WTC11 (cell line): ENCODE results near the gene TFB1M. TPM values are rescaled to one million over a fixed set of nuclear protein-coding genes. Genes with fewer than 3 reads are reported as not detected.
A peak's percentile ranks its signal among the peaks of the same experiment; 100 is the strongest.

Experiments used
- ATAC-seq: fragments of 200-7000 bp; cut with Tn5 transposase; 2 replicates; pipeline ENCODE4 v1.10.0; 2021; ENCODE audit warnings: mild to moderate bottlenecking, moderate library complexity
- CTCF ChIA-PET: fragments of 300-600 bp; sonication (Branson Sonifier 250); formaldehyde crosslinking; loops from one replicate; lab custom pipeline; 2021; ENCODE audit warnings: antibody characterized with exemption; lab: Charles Lee
- POLR2A ChIA-PET: fragments of 350-600 bp; sonication (Branson Sonifier 250); formaldehyde crosslinking; loops from one replicate; lab custom pipeline; 2021; ENCODE audit warnings: antibody characterized with exemption; lab: Charles Lee
- DNase-seq: peaks from one replicate; pipeline ENCODE4 v3.0.0; 2021; ENCODE audit warnings: low spot score
- H3K27ac Mint-ChIP-seq: 2 replicates; pipeline ENCODE4 v1.8.0; 2021; ENCODE audit warnings: mixed read lengths
- H3K27me3 Mint-ChIP-seq: 2 replicates; pipeline ENCODE4 v1.8.0; 2021; ENCODE audit warnings: low read depth, mild to moderate bottlenecking, moderate library complexity, mixed read lengths
- H3K36me3 Mint-ChIP-seq: 2 replicates; pipeline ENCODE4 v1.8.0; 2021; ENCODE audit warnings: mixed read lengths
- H3K4me1 Mint-ChIP-seq: 2 replicates; pipeline ENCODE4 v1.8.0; 2022; ENCODE audit warnings: mixed read lengths
- H3K4me3 Mint-ChIP-seq: 2 replicates; pipeline ENCODE4 v1.8.0; 2021; ENCODE audit warnings: mild to moderate bottlenecking, moderate library complexity, mixed read lengths
- H3K9me3 Mint-ChIP-seq: 2 replicates; pipeline ENCODE4 v1.8.0; 2021; ENCODE audit warnings: mixed read lengths
- CREB1 ChIP-seq: sonication (generic); formaldehyde crosslinking; IDR thresholded peaks from 2 replicates; pipeline ENCODE4 v1.8.0; 2023; ENCODE audit warnings: mild to moderate bottlenecking, missing genetic modification reagents
- CREM ChIP-seq: sonication (generic); formaldehyde crosslinking; IDR thresholded peaks from 2 replicates; pipeline ENCODE4 v1.8.1; 2022; ENCODE audit warnings: mild to moderate bottlenecking, missing genetic modification reagents, moderate library complexity
- ETV6 ChIP-seq: sonication (generic); formaldehyde crosslinking; IDR thresholded peaks from 2 replicates; pipeline ENCODE4 v1.8.1; 2022; ENCODE audit warnings: mild to moderate bottlenecking, missing genetic modification reagents
- GTF2I ChIP-seq: fragments of 250-450 bp; sonication (Bioruptor Pico); conservative IDR thresholded peaks from 2 replicates; pipeline ENCODE4 v1.4.0; 2021; ENCODE audit warnings: mild to moderate bottlenecking
- HMGA2 ChIP-seq: fragments of 250-450 bp; sonication (Bioruptor Pico); IDR thresholded peaks from 2 replicates; pipeline ENCODE4 v1.4.0; 2021; ENCODE audit warnings: mild to moderate bottlenecking, moderate library complexity
- IRF2 ChIP-seq: sonication (generic); formaldehyde crosslinking; IDR thresholded peaks from 2 replicates; pipeline ENCODE4 v1.8.0; 2022; ENCODE audit warnings: low read depth, missing genetic modification reagents, borderline replicate concordance
- JAZF1 ChIP-seq: fragments of 250-450 bp; sonication (Bioruptor Pico); IDR thresholded peaks from 2 replicates; pipeline ENCODE4 v1.9.0; 2021; ENCODE audit warnings: moderate library complexity, mild to moderate bottlenecking, inconsistent platforms
- MXD4 ChIP-seq: fragments of 250-450 bp; sonication (Bioruptor Pico); IDR thresholded peaks from 2 replicates; pipeline ENCODE4 v1.8.0; 2021; ENCODE audit warnings: mild to moderate bottlenecking, moderate library complexity, borderline replicate concordance
- MYBL2 ChIP-seq: sonication (generic); formaldehyde crosslinking; IDR thresholded peaks from 2 replicates; pipeline ENCODE4 v1.8.1; 2023; ENCODE audit warnings: mild to moderate bottlenecking, moderate library complexity, missing genetic modification reagents
- NFATC4 ChIP-seq: fragments of 250-450 bp; sonication (Bioruptor Pico); IDR thresholded peaks from 2 replicates; pipeline ENCODE4 v1.9.0; 2021; ENCODE audit warnings: mild to moderate bottlenecking
- NR3C1 ChIP-seq: sonication (generic); formaldehyde crosslinking; conservative IDR thresholded peaks from 2 replicates; pipeline ENCODE4 v1.8.1; 2023; ENCODE audit warnings: low read depth, mild to moderate bottlenecking, missing genetic modification reagents
- SMAD4 ChIP-seq: sonication (generic); formaldehyde crosslinking; IDR thresholded peaks from 2 replicates; pipeline ENCODE4 v1.8.0; 2022; ENCODE audit warnings: mild to moderate bottlenecking, missing genetic modification reagents
- SOX15 ChIP-seq: fragments of 250-450 bp; sonication (Bioruptor Pico); IDR thresholded peaks from 2 replicates; pipeline ENCODE4 v1.9.0; 2021; ENCODE audit warnings: mild to moderate bottlenecking
- TP53 ChIP-seq: sonication (generic); formaldehyde crosslinking; IDR thresholded peaks from 2 replicates; pipeline ENCODE4 v1.8.1; 2023; ENCODE audit warnings: mild to moderate bottlenecking, missing genetic modification reagents
- ZNF317 ChIP-seq: sonication (generic); formaldehyde crosslinking; IDR thresholded peaks from 2 replicates; pipeline ENCODE4 v1.8.1; 2023; ENCODE audit warnings: low read depth, mild to moderate bottlenecking, moderate library complexity, missing genetic modification reagents, borderline replicate concordance
- ZNF423 ChIP-seq: fragments of 250-450 bp; sonication (Bioruptor Pico); IDR thresholded peaks from 2 replicates; pipeline ENCODE4 v2.1.2; 2022; ENCODE audit warnings: mild to moderate bottlenecking, moderate library complexity
- total RNA-seq: library from RNA; stranded (reverse); gene quantifications from 3 replicates; pipeline ENCODE4 v1.2.3, GENCODE V29; 2021
- TF ChIP-seq, protein P1 (sequence below): sonication (generic); formaldehyde crosslinking; IDR thresholded peaks from 2 replicates; pipeline ENCODE4 v1.8.1; 2022; ENCODE audit warnings: missing genetic modification reagents, borderline replicate concordance
- TF ChIP-seq, protein P2 (sequence below): fragments of 250-450 bp; sonication (Bioruptor Pico); IDR thresholded peaks from 2 replicates; pipeline ENCODE4 v1.9.0; 2021; ENCODE audit warnings: mild to moderate bottlenecking
- TF ChIP-seq, protein P3 (sequence below): sonication (generic); formaldehyde crosslinking; IDR thresholded peaks from 2 replicates; pipeline ENCODE4 v1.8.1; 2022; ENCODE audit warnings: mild to moderate bottlenecking, missing genetic modification reagents, moderate library complexity, borderline replicate concordance
- TF ChIP-seq, protein P4 (sequence below): fragments of 250-450 bp; sonication (Bioruptor Pico); IDR thresholded peaks from 2 replicates; pipeline ENCODE4 v1.9.0; 2021; ENCODE audit warnings: moderate library complexity, mild to moderate bottlenecking, inconsistent platforms, borderline replicate concordance
- TF ChIP-seq, protein P5 (sequence below): sonication (generic); formaldehyde crosslinking; IDR thresholded peaks from 2 replicates; pipeline ENCODE4 v1.8.0; 2023; ENCODE audit warnings: missing genetic modification reagents, mild to moderate bottlenecking, borderline replicate concordance
- TF ChIP-seq, protein P6 (sequence below): sonication (generic); formaldehyde crosslinking; IDR thresholded peaks from 2 replicates; pipeline ENCODE4 v1.8.1; 2022; ENCODE audit warnings: low read depth, mild to moderate bottlenecking, moderate library complexity, missing genetic modification reagents, borderline replicate concordance
- TF ChIP-seq, protein P7 (sequence below): fragments of 250-450 bp; sonication (Bioruptor Pico); IDR thresholded peaks from 2 replicates; pipeline ENCODE4 v2.1.2; 2022; ENCODE audit warnings: mild to moderate bottlenecking, moderate library complexity

TFB1M gene
- total RNA-seq, 1 experiment from 2014 or later = 41.8 TPM

DNA sequence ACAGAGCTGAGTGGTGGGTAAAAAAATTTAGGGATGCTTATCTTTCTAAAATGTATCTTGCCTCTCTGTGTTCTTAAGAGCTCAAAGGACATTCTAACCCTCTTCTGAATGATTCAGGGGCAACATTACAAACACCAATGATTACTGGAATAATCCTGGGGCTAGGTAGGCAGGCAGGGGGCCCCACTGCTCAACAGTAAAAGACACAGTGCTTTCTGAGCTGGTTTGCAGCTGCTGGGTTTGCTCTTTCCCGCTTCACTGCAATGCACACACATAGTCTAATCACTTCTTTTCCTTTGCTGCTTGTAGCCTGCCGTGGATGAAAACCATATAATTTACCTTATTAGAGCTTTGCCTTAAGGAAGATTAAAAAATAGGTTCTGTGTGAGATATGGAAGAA lies 26.5 kb downstream of the TFB1M start:
- CTCF ChIA-PET = interaction anchor here (0.9 to 1.0 kb wide), 2 partner anchors 20 to 40 kb away, joined by 3 read pairs; no protein-coding TSS in a partner anchor
- Mint-ChIP-seq H3K4me3 (no peak overlapping the region), H3K27me3 (no peaks in the 10 kb centered on the region), H3K36me3 (peaks cover 51% of the 10 kb centered on the region), H3K9me3 (no peaks in the 10 kb centered on the region), H3K27ac (no peak overlapping the region), H3K4me1 (no peaks in the 10 kb centered on the region; the same call in 1 of the 2 replicates)
- no peak for TF ChIP-seq MXD4 (CRISPR knock-in tag)
- TF ChIP-seq, protein P1, sequence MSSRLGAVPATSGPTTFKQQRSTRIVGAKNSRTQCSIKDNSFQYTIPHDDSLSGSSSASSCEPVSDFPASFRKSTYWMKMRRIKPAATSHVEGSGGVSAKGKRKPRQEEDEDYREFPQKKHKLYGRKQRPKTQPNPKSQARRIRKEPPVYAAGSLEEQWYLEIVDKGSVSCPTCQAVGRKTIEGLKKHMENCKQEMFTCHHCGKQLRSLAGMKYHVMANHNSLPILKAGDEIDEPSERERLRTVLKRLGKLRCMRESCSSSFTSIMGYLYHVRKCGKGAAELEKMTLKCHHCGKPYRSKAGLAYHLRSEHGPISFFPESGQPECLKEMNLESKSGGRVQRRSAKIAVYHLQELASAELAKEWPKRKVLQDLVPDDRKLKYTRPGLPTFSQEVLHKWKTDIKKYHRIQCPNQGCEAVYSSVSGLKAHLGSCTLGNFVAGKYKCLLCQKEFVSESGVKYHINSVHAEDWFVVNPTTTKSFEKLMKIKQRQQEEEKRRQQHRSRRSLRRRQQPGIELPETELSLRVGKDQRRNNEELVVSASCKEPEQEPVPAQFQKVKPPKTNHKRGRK (CRISPR knock-in tag) = no peak
- no peak for TF ChIP-seq NFATC4 (CRISPR knock-in tag)
- TF ChIP-seq GTF2I (CRISPR knock-in tag) = no peak
- no peak for TF ChIP-seq SOX15 (CRISPR knock-in tag)
- TF ChIP-seq, protein P2, sequence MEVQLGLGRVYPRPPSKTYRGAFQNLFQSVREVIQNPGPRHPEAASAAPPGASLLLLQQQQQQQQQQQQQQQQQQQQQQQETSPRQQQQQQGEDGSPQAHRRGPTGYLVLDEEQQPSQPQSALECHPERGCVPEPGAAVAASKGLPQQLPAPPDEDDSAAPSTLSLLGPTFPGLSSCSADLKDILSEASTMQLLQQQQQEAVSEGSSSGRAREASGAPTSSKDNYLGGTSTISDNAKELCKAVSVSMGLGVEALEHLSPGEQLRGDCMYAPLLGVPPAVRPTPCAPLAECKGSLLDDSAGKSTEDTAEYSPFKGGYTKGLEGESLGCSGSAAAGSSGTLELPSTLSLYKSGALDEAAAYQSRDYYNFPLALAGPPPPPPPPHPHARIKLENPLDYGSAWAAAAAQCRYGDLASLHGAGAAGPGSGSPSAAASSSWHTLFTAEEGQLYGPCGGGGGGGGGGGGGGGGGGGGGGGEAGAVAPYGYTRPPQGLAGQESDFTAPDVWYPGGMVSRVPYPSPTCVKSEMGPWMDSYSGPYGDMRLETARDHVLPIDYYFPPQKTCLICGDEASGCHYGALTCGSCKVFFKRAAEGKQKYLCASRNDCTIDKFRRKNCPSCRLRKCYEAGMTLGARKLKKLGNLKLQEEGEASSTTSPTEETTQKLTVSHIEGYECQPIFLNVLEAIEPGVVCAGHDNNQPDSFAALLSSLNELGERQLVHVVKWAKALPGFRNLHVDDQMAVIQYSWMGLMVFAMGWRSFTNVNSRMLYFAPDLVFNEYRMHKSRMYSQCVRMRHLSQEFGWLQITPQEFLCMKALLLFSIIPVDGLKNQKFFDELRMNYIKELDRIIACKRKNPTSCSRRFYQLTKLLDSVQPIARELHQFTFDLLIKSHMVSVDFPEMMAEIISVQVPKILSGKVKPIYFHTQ (CRISPR knock-in tag) = no peak
- TF ChIP-seq, protein P3, sequence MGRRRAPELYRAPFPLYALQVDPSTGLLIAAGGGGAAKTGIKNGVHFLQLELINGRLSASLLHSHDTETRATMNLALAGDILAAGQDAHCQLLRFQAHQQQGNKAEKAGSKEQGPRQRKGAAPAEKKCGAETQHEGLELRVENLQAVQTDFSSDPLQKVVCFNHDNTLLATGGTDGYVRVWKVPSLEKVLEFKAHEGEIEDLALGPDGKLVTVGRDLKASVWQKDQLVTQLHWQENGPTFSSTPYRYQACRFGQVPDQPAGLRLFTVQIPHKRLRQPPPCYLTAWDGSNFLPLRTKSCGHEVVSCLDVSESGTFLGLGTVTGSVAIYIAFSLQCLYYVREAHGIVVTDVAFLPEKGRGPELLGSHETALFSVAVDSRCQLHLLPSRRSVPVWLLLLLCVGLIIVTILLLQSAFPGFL (CRISPR knock-in tag) = no peak
- no peak for TF ChIP-seq ZNF423 (CRISPR knock-in tag)
- no peak for DNase-seq
- POLR2A ChIA-PET = no interaction called here
- 0 out of 2 replicates have a peak, but pooled peaks have one; percentile 43 for ATAC-seq

DNA sequence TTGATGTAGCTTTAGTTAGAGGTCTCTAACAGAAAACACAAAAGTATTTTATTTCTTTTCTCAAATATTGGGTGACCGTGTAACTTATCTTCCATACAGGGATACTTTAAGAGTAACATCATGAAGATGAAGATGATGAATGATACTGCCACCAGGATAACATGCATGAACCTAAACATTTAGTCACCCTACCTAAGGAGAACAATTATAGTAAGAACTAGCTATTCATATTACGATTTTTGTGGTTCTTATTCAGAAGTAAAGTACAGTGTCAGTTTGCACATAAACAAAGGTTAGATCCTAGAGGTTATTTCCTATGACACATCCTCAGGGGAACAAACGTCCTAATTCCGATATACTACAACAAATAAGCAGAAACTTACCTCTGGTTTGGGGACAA lies 29.5 kb downstream of the TFB1M start:
- Mint-ChIP-seq H3K4me3 (no peak overlapping the region), H3K27ac (no peak overlapping the region), H3K9me3 (no peaks in the 10 kb centered on the region), H3K27me3 (no peaks in the 10 kb centered on the region), H3K4me1 (peaks cover 5% of the 10 kb centered on the region; the same call in 1 of the 2 replicates), H3K36me3 (peaks cover 33% of the 10 kb centered on the region)
- CTCF ChIA-PET = no interaction called here
- ATAC-seq = no peak
- POLR2A ChIA-PET = no interaction called here
- no peak for DNase-seq
- TF ChIP-seq NR3C1 (CRISPR knock-in tag) = no peak
- no peak for TF ChIP-seq MYBL2 (CRISPR knock-in tag)
- TF ChIP-seq, protein P4, sequence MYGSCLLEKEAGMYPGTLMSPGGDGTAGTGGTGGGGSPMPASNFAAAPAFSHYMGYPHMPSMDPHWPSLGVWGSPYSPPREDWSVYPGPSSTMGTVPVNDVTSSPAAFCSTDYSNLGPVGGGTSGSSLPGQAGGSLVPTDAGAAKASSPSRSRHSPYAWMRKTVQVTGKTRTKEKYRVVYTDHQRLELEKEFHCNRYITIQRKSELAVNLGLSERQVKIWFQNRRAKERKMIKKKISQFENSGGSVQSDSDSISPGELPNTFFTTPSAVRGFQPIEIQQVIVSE = no peak
- TF ChIP-seq, protein P5, sequence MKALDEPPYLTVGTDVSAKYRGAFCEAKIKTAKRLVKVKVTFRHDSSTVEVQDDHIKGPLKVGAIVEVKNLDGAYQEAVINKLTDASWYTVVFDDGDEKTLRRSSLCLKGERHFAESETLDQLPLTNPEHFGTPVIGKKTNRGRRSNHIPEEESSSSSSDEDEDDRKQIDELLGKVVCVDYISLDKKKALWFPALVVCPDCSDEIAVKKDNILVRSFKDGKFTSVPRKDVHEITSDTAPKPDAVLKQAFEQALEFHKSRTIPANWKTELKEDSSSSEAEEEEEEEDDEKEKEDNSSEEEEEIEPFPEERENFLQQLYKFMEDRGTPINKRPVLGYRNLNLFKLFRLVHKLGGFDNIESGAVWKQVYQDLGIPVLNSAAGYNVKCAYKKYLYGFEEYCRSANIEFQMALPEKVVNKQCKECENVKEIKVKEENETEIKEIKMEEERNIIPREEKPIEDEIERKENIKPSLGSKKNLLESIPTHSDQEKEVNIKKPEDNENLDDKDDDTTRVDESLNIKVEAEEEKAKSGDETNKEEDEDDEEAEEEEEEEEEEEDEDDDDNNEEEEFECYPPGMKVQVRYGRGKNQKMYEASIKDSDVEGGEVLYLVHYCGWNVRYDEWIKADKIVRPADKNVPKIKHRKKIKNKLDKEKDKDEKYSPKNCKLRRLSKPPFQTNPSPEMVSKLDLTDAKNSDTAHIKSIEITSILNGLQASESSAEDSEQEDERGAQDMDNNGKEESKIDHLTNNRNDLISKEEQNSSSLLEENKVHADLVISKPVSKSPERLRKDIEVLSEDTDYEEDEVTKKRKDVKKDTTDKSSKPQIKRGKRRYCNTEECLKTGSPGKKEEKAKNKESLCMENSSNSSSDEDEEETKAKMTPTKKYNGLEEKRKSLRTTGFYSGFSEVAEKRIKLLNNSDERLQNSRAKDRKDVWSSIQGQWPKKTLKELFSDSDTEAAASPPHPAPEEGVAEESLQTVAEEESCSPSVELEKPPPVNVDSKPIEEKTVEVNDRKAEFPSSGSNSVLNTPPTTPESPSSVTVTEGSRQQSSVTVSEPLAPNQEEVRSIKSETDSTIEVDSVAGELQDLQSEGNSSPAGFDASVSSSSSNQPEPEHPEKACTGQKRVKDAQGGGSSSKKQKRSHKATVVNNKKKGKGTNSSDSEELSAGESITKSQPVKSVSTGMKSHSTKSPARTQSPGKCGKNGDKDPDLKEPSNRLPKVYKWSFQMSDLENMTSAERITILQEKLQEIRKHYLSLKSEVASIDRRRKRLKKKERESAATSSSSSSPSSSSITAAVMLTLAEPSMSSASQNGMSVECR (CRISPR knock-in tag) = no peak
- TF ChIP-seq TP53 = no peak
- no peak for TF ChIP-seq CREB1 (CRISPR knock-in tag)
- TF ChIP-seq, protein P6, sequence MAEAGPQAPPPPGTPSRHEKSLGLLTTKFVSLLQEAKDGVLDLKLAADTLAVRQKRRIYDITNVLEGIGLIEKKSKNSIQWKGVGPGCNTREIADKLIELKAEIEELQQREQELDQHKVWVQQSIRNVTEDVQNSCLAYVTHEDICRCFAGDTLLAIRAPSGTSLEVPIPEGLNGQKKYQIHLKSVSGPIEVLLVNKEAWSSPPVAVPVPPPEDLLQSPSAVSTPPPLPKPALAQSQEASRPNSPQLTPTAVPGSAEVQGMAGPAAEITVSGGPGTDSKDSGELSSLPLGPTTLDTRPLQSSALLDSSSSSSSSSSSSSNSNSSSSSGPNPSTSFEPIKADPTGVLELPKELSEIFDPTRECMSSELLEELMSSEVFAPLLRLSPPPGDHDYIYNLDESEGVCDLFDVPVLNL = no peak
- TF ChIP-seq SMAD4 (CRISPR knock-in tag) = no peak
- TF ChIP-seq CREM (CRISPR knock-in tag) = no peak
- no peak for TF ChIP-seq ZNF317 (CRISPR knock-in tag)
- TF ChIP-seq HMGA2 (CRISPR knock-in tag) = no peak
- TF ChIP-seq, protein P7, sequence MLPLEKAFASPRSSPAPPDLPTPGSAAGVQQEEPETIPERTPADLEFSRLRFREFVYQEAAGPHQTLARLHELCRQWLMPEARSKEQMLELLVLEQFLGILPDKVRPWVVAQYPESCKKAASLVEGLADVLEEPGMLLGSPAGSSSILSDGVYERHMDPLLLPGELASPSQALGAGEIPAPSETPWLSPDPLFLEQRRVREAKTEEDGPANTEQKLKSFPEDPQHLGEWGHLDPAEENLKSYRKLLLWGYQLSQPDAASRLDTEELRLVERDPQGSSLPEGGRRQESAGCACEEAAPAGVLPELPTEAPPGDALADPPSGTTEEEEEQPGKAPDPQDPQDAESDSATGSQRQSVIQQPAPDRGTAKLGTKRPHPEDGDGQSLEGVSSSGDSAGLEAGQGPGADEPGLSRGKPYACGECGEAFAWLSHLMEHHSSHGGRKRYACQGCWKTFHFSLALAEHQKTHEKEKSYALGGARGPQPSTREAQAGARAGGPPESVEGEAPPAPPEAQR (CRISPR knock-in tag) = no peak
- no peak for TF ChIP-seq ETV6 (CRISPR knock-in tag)
- TF ChIP-seq JAZF1 (CRISPR knock-in tag) = no peak
- TF ChIP-seq IRF2 (CRISPR knock-in tag) = no peak
